Measurements from ENCODE around the gene NOG.

DNA sequence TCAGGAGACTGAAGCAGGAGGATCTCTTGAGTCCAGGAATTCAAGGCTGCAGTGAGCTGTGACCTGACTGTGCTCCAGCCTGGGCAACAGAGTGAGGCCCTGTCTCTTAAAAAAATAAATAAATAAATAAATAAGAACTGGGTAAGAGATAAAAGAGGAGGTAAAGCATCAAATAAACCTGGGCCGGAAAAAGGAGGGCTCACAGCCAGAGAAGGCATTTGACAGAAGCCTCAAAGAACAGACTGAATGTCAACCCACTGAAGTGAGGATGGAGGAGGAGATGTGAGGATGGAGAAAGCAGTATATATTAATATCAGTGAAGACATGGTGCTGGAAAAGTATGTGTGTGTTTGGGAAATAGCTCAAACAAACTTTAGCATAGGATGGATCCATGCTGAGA is 6.1 kb downstream of the NOG start:
- TF ChIP-seq, protein P1, sequence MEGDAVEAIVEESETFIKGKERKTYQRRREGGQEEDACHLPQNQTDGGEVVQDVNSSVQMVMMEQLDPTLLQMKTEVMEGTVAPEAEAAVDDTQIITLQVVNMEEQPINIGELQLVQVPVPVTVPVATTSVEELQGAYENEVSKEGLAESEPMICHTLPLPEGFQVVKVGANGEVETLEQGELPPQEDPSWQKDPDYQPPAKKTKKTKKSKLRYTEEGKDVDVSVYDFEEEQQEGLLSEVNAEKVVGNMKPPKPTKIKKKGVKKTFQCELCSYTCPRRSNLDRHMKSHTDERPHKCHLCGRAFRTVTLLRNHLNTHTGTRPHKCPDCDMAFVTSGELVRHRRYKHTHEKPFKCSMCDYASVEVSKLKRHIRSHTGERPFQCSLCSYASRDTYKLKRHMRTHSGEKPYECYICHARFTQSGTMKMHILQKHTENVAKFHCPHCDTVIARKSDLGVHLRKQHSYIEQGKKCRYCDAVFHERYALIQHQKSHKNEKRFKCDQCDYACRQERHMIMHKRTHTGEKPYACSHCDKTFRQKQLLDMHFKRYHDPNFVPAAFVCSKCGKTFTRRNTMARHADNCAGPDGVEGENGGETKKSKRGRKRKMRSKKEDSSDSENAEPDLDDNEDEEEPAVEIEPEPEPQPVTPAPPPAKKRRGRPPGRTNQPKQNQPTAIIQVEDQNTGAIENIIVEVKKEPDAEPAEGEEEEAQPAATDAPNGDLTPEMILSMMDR (IDR thresholded peaks at IDR 0.05): no peak
- TF ChIP-seq POLR2AphosphoS5 (IDR thresholded peaks at IDR 0.05): no peak

Data from prostate gland (tissue), 2 donors.